ENCODE measurements around the gene PRKCZ. TPM values are rescaled to one million over a fixed set of nuclear protein-coding genes. Genes with fewer than 3 reads are reported as not detected.

PRKCZ gene
- total and polyA plus RNA-seq, 2 experiments from 2014 or later, result 1.4 to 2.8 TPM

DNA sequence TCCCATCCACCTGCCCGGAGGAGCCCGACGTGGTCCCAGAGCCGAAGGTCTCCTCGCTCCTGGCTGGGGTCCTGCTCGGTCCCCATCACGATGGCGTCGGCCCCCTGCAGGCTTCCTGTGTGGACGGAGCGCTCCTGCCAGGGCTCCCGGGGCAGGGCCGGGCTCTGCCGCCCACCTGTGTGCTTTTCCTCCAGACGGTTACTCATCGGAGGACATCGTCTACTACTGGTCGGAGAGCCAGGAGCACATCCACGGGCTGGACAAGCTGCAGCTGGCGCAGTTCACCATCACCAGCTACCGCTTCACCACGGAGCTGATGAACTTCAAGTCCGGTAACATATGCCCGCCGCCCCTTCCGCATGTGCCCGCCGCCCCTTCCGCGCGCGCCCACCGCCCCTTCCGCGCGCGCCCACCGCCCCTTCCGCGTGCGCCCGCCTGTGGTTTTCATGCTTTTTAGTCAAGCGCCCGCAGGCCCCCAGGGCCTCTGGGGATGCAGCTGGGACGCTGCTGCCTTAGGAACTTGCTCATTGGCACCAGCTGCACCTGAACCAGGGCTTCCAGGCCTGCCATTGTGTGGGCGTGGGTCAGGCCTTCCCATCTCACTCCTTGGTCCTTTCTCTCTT, 22.1 kb upstream of the PRKCZ start:
- DNase-seq, result no peak
- H3K4me2 ChIP-seq (ENCODE audit: unreplicated experiment), result no peak overlapping the region
- TF ChIP-seq EZH2phosphoT487 (IDR thresholded peaks at IDR 0.05; ENCODE audit: insufficient read depth, low read depth) (no peak), EZH2 (IDR thresholded peaks at IDR 0.05; ENCODE audit: insufficient read depth, poor library complexity, severe bottlenecking) (no peak)
- in situ Hi-C loops (cut with MboI), result no loop called here
- no peaks in the 10 kb centered on the region for H3K4me1 ChIP-seq (ENCODE audit: insufficient read depth)
- H3K27ac ChIP-seq, result no peak overlapping the region
- H3F3A ChIP-seq (ENCODE audit: insufficient read depth), result no peaks in the 10 kb centered on the region
- no peak overlapping the region for H3K4me3 ChIP-seq
- no peaks in the 10 kb centered on the region for H3K79me2 ChIP-seq (ENCODE audit: insufficient read depth)
- WGBS, 2 experiments (ENCODE audit: low coverage in 1 of 2, low lambda C conversion rate in 2 of 2, missing lambda C conversion rate in 2 of 2), result 83% methylated on average over 28 to 42 of the region's 46 CpGs
- no peaks in the 10 kb centered on the region for H3K9me3 ChIP-seq (ENCODE audit: low read depth)
- no peaks in the 10 kb centered on the region for H4K20me1 ChIP-seq (ENCODE audit: insufficient read depth)
- no peak overlapping the region for H3K9ac ChIP-seq
- H3K27me3 ChIP-seq (replicated peaks; ENCODE audit: insufficient read depth), result no peaks in the 10 kb centered on the region; the same call in 1 of the 2 replicates
- H3K9me2 ChIP-seq (ENCODE audit: insufficient read depth), result no peaks in the 10 kb centered on the region
- no peaks in the 10 kb centered on the region for H3K36me3 ChIP-seq (ENCODE audit: low read depth)
- no peak overlapping the region for H2AFZ ChIP-seq

DNA sequence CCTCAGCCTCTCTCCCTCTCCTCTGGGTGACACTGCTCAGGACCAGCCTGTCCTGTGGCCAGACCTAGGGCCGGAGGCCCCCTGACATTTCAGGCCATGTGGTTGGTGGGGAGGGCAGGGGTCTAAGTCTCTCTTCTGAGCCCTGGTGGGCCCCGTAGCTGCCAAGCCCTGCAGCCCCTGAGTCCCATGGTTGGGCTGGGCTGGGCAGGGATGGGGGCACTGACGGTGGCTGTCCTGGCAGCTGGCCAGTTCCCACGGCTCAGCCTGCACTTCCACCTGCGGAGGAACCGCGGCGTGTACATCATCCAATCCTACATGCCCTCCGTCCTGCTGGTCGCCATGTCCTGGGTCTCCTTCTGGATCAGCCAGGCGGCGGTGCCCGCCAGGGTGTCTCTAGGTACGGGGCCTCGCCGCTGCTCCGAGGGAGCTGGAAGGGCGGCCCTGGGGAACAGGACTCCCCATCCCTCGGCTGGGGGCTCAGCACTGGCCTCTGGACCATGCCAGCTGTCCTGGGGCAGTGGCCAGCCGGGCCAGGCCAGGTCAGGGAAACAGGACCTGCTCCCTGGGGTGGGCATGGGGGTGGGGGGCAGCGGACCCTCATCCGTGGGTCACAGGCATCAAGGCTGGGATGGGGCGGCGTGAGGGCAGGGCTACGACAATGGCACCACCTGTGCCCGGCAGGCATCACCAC, 21.2 kb upstream of the PRKCZ start:
- in situ Hi-C loops (cut with MboI), result no loop called here
- no peaks in the 10 kb centered on the region for H3F3A ChIP-seq (ENCODE audit: insufficient read depth)
- no peaks in the 10 kb centered on the region for H3K79me2 ChIP-seq (ENCODE audit: insufficient read depth)
- no peaks in the 10 kb centered on the region for H3K9me3 ChIP-seq (ENCODE audit: low read depth)
- no peak overlapping the region for H3K4me3 ChIP-seq
- H3K4me1 ChIP-seq (ENCODE audit: insufficient read depth), result no peaks in the 10 kb centered on the region
- no peaks in the 10 kb centered on the region; the same call in 1 of the 2 replicates for H3K27me3 ChIP-seq (replicated peaks; ENCODE audit: insufficient read depth)
- TF ChIP-seq EZH2 (IDR thresholded peaks at IDR 0.05; ENCODE audit: insufficient read depth, poor library complexity, severe bottlenecking), result no peak
- H4K20me1 ChIP-seq (ENCODE audit: insufficient read depth), result no peaks in the 10 kb centered on the region
- no peak overlapping the region for H2AFZ ChIP-seq
- H3K27ac ChIP-seq, result no peak overlapping the region
- H3K4me2 ChIP-seq (ENCODE audit: unreplicated experiment), result no peak overlapping the region
- no peaks in the 10 kb centered on the region for H3K9me2 ChIP-seq (ENCODE audit: insufficient read depth)
- 70 to 77% methylated on average over 15 to 26 of the region's 26 CpGs for WGBS, 2 experiments (ENCODE audit: low coverage in 1 of 2, low lambda C conversion rate in 2 of 2, missing lambda C conversion rate in 2 of 2)
- DNase-seq, result no peak
- H3K9ac ChIP-seq, result no peak overlapping the region
- H3K36me3 ChIP-seq (ENCODE audit: low read depth), result no peaks in the 10 kb centered on the region

DNA sequence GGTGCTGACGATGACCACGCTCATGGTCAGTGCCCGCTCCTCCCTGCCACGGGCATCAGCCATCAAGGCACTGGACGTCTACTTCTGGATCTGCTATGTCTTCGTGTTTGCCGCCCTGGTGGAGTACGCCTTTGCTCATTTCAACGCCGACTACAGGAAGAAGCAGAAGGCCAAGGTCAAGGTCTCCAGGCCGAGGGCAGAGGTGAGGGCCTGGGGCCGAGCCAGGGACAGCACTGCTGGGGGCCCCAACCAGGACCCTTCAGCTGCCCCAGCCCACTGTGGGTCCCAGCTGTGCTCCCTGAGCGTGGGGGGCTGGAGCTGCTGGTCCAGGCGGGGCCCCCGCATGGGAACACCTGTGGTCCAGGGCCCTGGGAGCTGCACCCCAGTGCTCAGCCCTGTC, 20.6 kb upstream of the PRKCZ start:
- H3K9me2 ChIP-seq (ENCODE audit: insufficient read depth), result no peaks in the 10 kb centered on the region
- no peak overlapping the region for H3K4me2 ChIP-seq (ENCODE audit: unreplicated experiment)
- no peaks in the 10 kb centered on the region for H3K4me1 ChIP-seq (ENCODE audit: insufficient read depth)
- TF ChIP-seq EZH2phosphoT487 (IDR thresholded peaks at IDR 0.05; ENCODE audit: insufficient read depth, low read depth), result no peak
- no peak for TF ChIP-seq EZH2 (IDR thresholded peaks at IDR 0.05; ENCODE audit: insufficient read depth, poor library complexity, severe bottlenecking)
- no peaks in the 10 kb centered on the region; the same call in 1 of the 2 replicates for H3K27me3 ChIP-seq (replicated peaks; ENCODE audit: insufficient read depth)
- H3F3A ChIP-seq (ENCODE audit: insufficient read depth), result no peaks in the 10 kb centered on the region
- H3K9ac ChIP-seq, result no peak overlapping the region
- in situ Hi-C loops (cut with MboI), result no loop called here
- H3K36me3 ChIP-seq (ENCODE audit: low read depth), result no peaks in the 10 kb centered on the region
- H3K9me3 ChIP-seq (ENCODE audit: low read depth), result no peaks in the 10 kb centered on the region
- H4K20me1 ChIP-seq (ENCODE audit: insufficient read depth), result no peaks in the 10 kb centered on the region
- H3K27ac ChIP-seq, result no peak overlapping the region
- H3K79me2 ChIP-seq (ENCODE audit: insufficient read depth), result no peaks in the 10 kb centered on the region
- no peak overlapping the region for H3K4me3 ChIP-seq
- WGBS, 2 experiments (ENCODE audit: low coverage in 1 of 2, low lambda C conversion rate in 2 of 2, missing lambda C conversion rate in 2 of 2), result 75 to 80% methylated on average over 14 of the region's 15 CpGs
- no peak overlapping the region for H2AFZ ChIP-seq
- DNase-seq, result no peak

DNA sequence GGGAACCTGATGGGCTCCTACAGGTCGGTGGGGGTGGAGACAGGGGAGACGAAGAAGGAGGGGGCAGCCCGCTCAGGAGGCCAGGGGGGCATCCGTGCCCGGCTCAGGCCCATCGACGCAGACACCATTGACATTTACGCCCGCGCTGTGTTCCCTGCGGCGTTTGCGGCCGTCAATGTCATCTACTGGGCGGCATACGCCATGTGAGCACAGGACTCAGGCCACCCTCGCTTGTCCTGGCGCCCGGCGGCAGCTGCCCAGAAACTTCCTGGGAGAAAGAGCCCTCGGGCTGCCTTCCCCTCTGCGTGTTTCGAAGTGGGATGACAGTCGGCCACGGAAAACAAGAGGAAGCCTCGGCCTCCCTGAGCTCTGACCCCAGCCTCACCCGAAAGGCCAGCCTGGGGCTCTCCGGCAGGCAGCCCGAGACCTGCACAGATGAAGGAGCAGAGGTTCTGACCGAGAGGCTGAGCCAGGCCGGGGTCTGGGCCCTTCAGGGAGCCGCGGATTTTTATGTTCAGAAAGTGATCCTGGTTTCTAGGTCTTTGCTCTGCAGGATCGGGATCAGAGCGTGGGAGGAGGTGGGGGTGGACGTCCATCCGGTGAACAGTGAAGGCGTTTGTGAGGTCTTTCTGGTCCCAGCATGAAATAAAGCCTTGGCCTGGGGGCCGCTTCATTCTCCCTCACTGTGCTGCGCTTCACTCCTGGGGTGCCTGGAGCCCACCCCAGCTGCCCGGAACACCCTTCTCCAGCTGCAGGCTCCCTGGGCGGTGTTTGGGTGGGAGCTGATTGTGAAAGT, 19.9 kb upstream of the PRKCZ start:
- no peaks in the 10 kb centered on the region for H4K20me1 ChIP-seq (ENCODE audit: insufficient read depth)
- no peak for DNase-seq
- no peaks in the 10 kb centered on the region for H3K4me1 ChIP-seq (ENCODE audit: insufficient read depth)
- in situ Hi-C loops (cut with MboI), result no loop called here
- no peaks in the 10 kb centered on the region for H3K9me2 ChIP-seq (ENCODE audit: insufficient read depth)
- no peak overlapping the region for H2AFZ ChIP-seq
- no peaks in the 10 kb centered on the region for H3K36me3 ChIP-seq (ENCODE audit: low read depth)
- H3K4me2 ChIP-seq (ENCODE audit: unreplicated experiment), result no peak overlapping the region
- TF ChIP-seq EZH2phosphoT487 (IDR thresholded peaks at IDR 0.05; ENCODE audit: insufficient read depth, low read depth), result no peak
- TF ChIP-seq EZH2 (IDR thresholded peaks at IDR 0.05; ENCODE audit: insufficient read depth, poor library complexity, severe bottlenecking), result no peak
- H3K27ac ChIP-seq, result no peak overlapping the region
- H3K9me3 ChIP-seq (ENCODE audit: low read depth), result no peaks in the 10 kb centered on the region
- H3K79me2 ChIP-seq (ENCODE audit: insufficient read depth), result no peaks in the 10 kb centered on the region
- 75 to 78% methylated on average over 32 to 42 of the region's 42 CpGs for WGBS, 2 experiments (ENCODE audit: low coverage in 1 of 2, low lambda C conversion rate in 2 of 2, missing lambda C conversion rate in 2 of 2)
- no peaks in the 10 kb centered on the region; the same call in 1 of the 2 replicates for H3K27me3 ChIP-seq (replicated peaks; ENCODE audit: insufficient read depth)
- H3K4me3 ChIP-seq, result no peak overlapping the region
- H3F3A ChIP-seq (ENCODE audit: insufficient read depth), result no peaks in the 10 kb centered on the region
- no peak overlapping the region for H3K9ac ChIP-seq

Data from GM23248 (cell line).